H9 (cell line): ENCODE results near the gene ACOX3. TPM values are rescaled to one million over a fixed set of nuclear protein-coding genes. Genes with fewer than 3 reads are reported as not detected.

ENCODE experiments used
- DNase-seq: peaks from one replicate; pipeline ENCODE4 v3.0.0-alpha.2; 2017
- H2AFZ ChIP-seq: one replicate; pipeline ENCODE4 v1.6.1; 2013; ENCODE audit warnings: mild to moderate bottlenecking, low read length, control low read depth, moderate library complexity
- H2AK5ac ChIP-seq: 2 replicates; pipeline ENCODE4 v1.6.1; 2013; ENCODE audit warnings: low read length, control low read depth, mixed read lengths; ENCODE audit not compliant: insufficient read length
- H2BK120ac ChIP-seq: one replicate; pipeline ENCODE4 v1.6.1; 2013; ENCODE audit warnings: low read depth, mild to moderate bottlenecking, low read length, control low read depth, inconsistent platforms; ENCODE audit not compliant: poor library complexity, severe bottlenecking
- H2BK12ac ChIP-seq: 2 replicates; pipeline ENCODE4 v1.6.1; 2013; ENCODE audit warnings: low read length, control low read depth, mixed read lengths, low read depth; ENCODE audit not compliant: insufficient read length
- H2BK15ac ChIP-seq: 2 replicates; pipeline ENCODE4 v1.6.1; 2013; ENCODE audit warnings: low read depth, low read length, control low read depth
- H2BK20ac ChIP-seq: one replicate; pipeline ENCODE4 v1.6.1; 2013; ENCODE audit warnings: low read depth, mild to moderate bottlenecking, low read length, control low read depth, inconsistent platforms; ENCODE audit not compliant: poor library complexity, severe bottlenecking
- H2BK5ac ChIP-seq: 2 replicates; pipeline ENCODE4 v1.6.1; 2013; ENCODE audit warnings: low read length, control low read depth, mixed read lengths; ENCODE audit not compliant: insufficient read length
- H3K14ac ChIP-seq: 2 replicates; pipeline ENCODE4 v1.6.1; 2013; ENCODE audit warnings: low read length, control low read depth; ENCODE audit not compliant: insufficient read depth
- H3K18ac ChIP-seq: 2 replicates; pipeline ENCODE4 v1.6.1; 2013; ENCODE audit warnings: low read depth, mild to moderate bottlenecking, mixed read lengths, low read length, control low read depth; ENCODE audit not compliant: insufficient read length
- H3K23ac ChIP-seq: 2 replicates; pipeline ENCODE4 v1.6.1; 2013; ENCODE audit warnings: low read length, control low read depth, mixed read lengths, low read depth; ENCODE audit not compliant: insufficient read length
- H3K23me2 ChIP-seq: 2 replicates; pipeline ENCODE4 v1.6.1; 2013; ENCODE audit warnings: low read depth, mild to moderate bottlenecking, mixed read lengths, low read length, control low read depth; ENCODE audit not compliant: insufficient read length, poor library complexity, severe bottlenecking
- H3K27ac ChIP-seq: 2 replicates; pipeline ENCODE4 v1.5.1; 2013; ENCODE audit warnings: low read length, control low read depth, mixed read lengths, low read depth; ENCODE audit not compliant: insufficient read length
- H3K27me3 ChIP-seq: 2 replicates; pipeline ENCODE4 v1.6.1; 2013; ENCODE audit warnings: low read length, control low read depth, inconsistent platforms; ENCODE audit not compliant: insufficient read depth
- H3K4ac ChIP-seq: 2 replicates; pipeline ENCODE4 v1.6.1; 2013; ENCODE audit warnings: low read depth, mild to moderate bottlenecking, control low read depth, inconsistent platforms, low read length, moderate library complexity
- H3K4me1 ChIP-seq: 2 replicates; pipeline ENCODE4 v1.6.1; 2013; ENCODE audit warnings: low read length, control low read depth, inconsistent platforms; ENCODE audit not compliant: insufficient read depth
- H3K4me2 ChIP-seq: 2 replicates; pipeline ENCODE4 v1.6.1; 2013; ENCODE audit warnings: low read length, control low read depth, mixed read lengths; ENCODE audit not compliant: insufficient read length, insufficient read depth
- H3K56ac ChIP-seq: 2 replicates; pipeline ENCODE4 v1.6.1; 2013; ENCODE audit warnings: low read depth, mild to moderate bottlenecking, mixed read lengths, low read length, control low read depth; ENCODE audit not compliant: insufficient read length
- H3K79me1 ChIP-seq: 2 replicates; pipeline ENCODE4 v1.6.1; 2013; ENCODE audit warnings: low read depth, mild to moderate bottlenecking, moderate library complexity, low read length, control low read depth, inconsistent platforms; ENCODE audit not compliant: insufficient read depth, poor library complexity, severe bottlenecking
- H3K79me2 ChIP-seq: 2 replicates; pipeline ENCODE4 v1.6.1; 2013; ENCODE audit warnings: low read length, control low read depth, inconsistent platforms; ENCODE audit not compliant: insufficient read depth
- H3K9ac ChIP-seq: 2 replicates; pipeline ENCODE4 v1.6.1; 2013; ENCODE audit warnings: low read length, control low read depth, mixed read lengths; ENCODE audit not compliant: insufficient read length; ENCODE audit errors: extremely low read depth
- H3K9me3 ChIP-seq: one replicate; pipeline ENCODE4 v1.6.1; 2013; ENCODE audit warnings: low read depth, low read length, inconsistent platforms; ENCODE audit not compliant: control insufficient read depth
- H3T11ph ChIP-seq: one replicate; pipeline ENCODE4 v1.6.1; 2013; ENCODE audit warnings: mild to moderate bottlenecking, low read length, control low read depth, inconsistent platforms
- H4K20me1 ChIP-seq: one replicate; pipeline ENCODE4 v1.6.1; 2013; ENCODE audit not compliant: control insufficient read depth, insufficient read length, insufficient read depth
- H4K5ac ChIP-seq: 2 replicates; pipeline ENCODE4 v1.6.1; 2013; ENCODE audit warnings: low read depth, mild to moderate bottlenecking, mixed read lengths, low read length, control low read depth; ENCODE audit not compliant: insufficient read length
- H4K8ac ChIP-seq: replicated peaks from 2 replicates; pipeline ENCODE4 v1.6.1; 2013; ENCODE audit warnings: low read length, control low read depth, mixed read lengths, low read depth; ENCODE audit not compliant: insufficient read length
- H4K91ac ChIP-seq: 2 replicates; pipeline ENCODE4 v1.6.1; 2013; ENCODE audit warnings: low read depth, mild to moderate bottlenecking, moderate library complexity, mixed read lengths, low read length, control low read depth; ENCODE audit not compliant: insufficient read length
- H3K27ac Mint-ChIP-seq, 3 experiments: 2 replicates in 2 of 3; 3 replicates in 1 of 3; pipeline ENCODE4 v1.8.0; 2020 to 2021; ENCODE audit warnings: mixed read lengths in 3 of 3, mild to moderate bottlenecking in 1 of 3, moderate library complexity in 1 of 3
- H3K27me3 Mint-ChIP-seq: 2 replicates; pipeline ENCODE4 v1.8.0; 2021; ENCODE audit warnings: low read depth, mild to moderate bottlenecking, moderate library complexity, mixed read lengths
- H3K36me3 Mint-ChIP-seq, 3 experiments: 2 replicates in 2 of 3; 3 replicates in 1 of 3; pipeline ENCODE4 v1.8.0; 2020 to 2021; ENCODE audit warnings: low read depth in 3 of 3, mixed read lengths in 3 of 3; ENCODE audit not compliant: insufficient read depth in 1 of 3
- H3K4me1 Mint-ChIP-seq, 2 experiments: 2 replicates each; pipeline ENCODE4 v1.8.0; 2020; ENCODE audit warnings: mixed read lengths in 2 of 2
- H3K4me3 Mint-ChIP-seq, 2 experiments: 2 replicates in 1 of 2; 3 replicates in 1 of 2; pipeline ENCODE4 v1.8.0; 2020 to 2021; ENCODE audit warnings: mild to moderate bottlenecking in 2 of 2, mixed read lengths in 2 of 2, moderate library complexity in 1 of 2
- H3K9me3 Mint-ChIP-seq, 2 experiments: 2 replicates in 1 of 2; 3 replicates in 1 of 2; pipeline ENCODE4 v1.8.0; 2020; ENCODE audit warnings: mild to moderate bottlenecking in 2 of 2, mixed read lengths in 2 of 2, moderate library complexity in 1 of 2
- WGBS: extraction: QIAGEN DNeasy Blood & Tissue Kit; methylation state at CpG from one replicate; pipeline ENCODE4 v1.1.7; 2013; ENCODE audit warnings: missing lambda C conversion rate, low lambda C conversion rate, mixed read lengths; ENCODE audit not compliant: insufficient read length; ENCODE audit errors: extremely low coverage; 5-methylcytosine and 5-hydroxymethylcytosine counted together
- total RNA-seq: library from RNA; stranded (reverse); gene quantifications from 2 replicates; pipeline ENCODE4 v1.2.1, GENCODE V29; 2021
- TF ChIP-seq, protein P1 (sequence below): fragments of 200-600 bp; sonication (generic); conservative IDR thresholded peaks from 3 replicates; pipeline ENCODE4 v1.8.0; 2021; ENCODE audit warnings: antibody characterized with exemption, mild to moderate bottlenecking

ACOX3 gene
- total RNA-seq, 1 experiment from 2014 or later = 13.8 TPM

GRCh38 chr4:8364141-8364540, 76.4 kb downstream of the ACOX3 start:
- Mint-ChIP-seq H3K27ac (no peak overlapping the region), H3K4me1 (peaks cover 7 to 9% of the 10 kb centered on the region in 2 experiments), H3K4me3 (no peak overlapping the region; a peak in 1 of 5 replicates), H3K9me3 (peaks cover 18 to 25% of the 10 kb centered on the region in 2 experiments; a peak in 4 of 5 replicates), H3K27me3 (peaks cover 85% of the 10 kb centered on the region), H3K36me3 (peaks cover 3 to 28% (median 12%) of the 10 kb centered on the region in 3 experiments; a peak in 6 of 7 replicates)
- H3K27ac ChIP-seq = no peak overlapping the region
- H4K5ac ChIP-seq = no peak overlapping the region
- no peak overlapping the region for H3K4ac ChIP-seq
- no peak overlapping the region for H4K8ac ChIP-seq
- H2AFZ ChIP-seq = no peak overlapping the region
- no CpG with 5 or more reads among the region's 7 CpGs for WGBS
- H3K4me1 ChIP-seq = no peaks in the 10 kb centered on the region
- H3K27me3 ChIP-seq = peaks cover 5% of the 10 kb centered on the region
- no peaks in the 10 kb centered on the region for H3K79me2 ChIP-seq
- H3K56ac ChIP-seq = no peak overlapping the region
- no peak overlapping the region for H2BK15ac ChIP-seq
- DNase-seq = no peak
- TF ChIP-seq, protein P1, sequence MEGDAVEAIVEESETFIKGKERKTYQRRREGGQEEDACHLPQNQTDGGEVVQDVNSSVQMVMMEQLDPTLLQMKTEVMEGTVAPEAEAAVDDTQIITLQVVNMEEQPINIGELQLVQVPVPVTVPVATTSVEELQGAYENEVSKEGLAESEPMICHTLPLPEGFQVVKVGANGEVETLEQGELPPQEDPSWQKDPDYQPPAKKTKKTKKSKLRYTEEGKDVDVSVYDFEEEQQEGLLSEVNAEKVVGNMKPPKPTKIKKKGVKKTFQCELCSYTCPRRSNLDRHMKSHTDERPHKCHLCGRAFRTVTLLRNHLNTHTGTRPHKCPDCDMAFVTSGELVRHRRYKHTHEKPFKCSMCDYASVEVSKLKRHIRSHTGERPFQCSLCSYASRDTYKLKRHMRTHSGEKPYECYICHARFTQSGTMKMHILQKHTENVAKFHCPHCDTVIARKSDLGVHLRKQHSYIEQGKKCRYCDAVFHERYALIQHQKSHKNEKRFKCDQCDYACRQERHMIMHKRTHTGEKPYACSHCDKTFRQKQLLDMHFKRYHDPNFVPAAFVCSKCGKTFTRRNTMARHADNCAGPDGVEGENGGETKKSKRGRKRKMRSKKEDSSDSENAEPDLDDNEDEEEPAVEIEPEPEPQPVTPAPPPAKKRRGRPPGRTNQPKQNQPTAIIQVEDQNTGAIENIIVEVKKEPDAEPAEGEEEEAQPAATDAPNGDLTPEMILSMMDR = no peak
- no peak overlapping the region for H3K14ac ChIP-seq
- no peak overlapping the region for H2BK20ac ChIP-seq
- no peak overlapping the region for H3K23ac ChIP-seq
- H3K18ac ChIP-seq = no peak overlapping the region
- no peak overlapping the region for H3K4me2 ChIP-seq
- no peak overlapping the region for H4K91ac ChIP-seq
- no peak overlapping the region for H3T11ph ChIP-seq
- no peak overlapping the region for H3K9ac ChIP-seq
- H2BK12ac ChIP-seq = no peak overlapping the region
- H3K9me3 ChIP-seq = no peaks in the 10 kb centered on the region
- H2AK5ac ChIP-seq = no peak overlapping the region
- no peaks in the 10 kb centered on the region for H3K23me2 ChIP-seq
- no peak overlapping the region for H2BK5ac ChIP-seq
- no peak overlapping the region for H2BK120ac ChIP-seq
- H3K79me1 ChIP-seq = no peaks in the 10 kb centered on the region
- no peaks in the 10 kb centered on the region for H4K20me1 ChIP-seq
